Fibroblast of the aortic adventitia (primary cell): ENCODE results near the gene CHSY3. TPM values are rescaled to one million over a fixed set of nuclear protein-coding genes. Genes with fewer than 3 reads are reported as not detected.
A peak's percentile ranks its signal among the peaks of the same experiment; 100 is the strongest.

ENCODE experiments used
- DNase-seq: peaks from one replicate; pipeline ENCODE4 v3.0.0-alpha.2; 2010; ENCODE audit warnings: low read depth
- H3K4me3 ChIP-seq: 2 replicates; pipeline ENCODE4 v1.5.1; 2011; ENCODE audit warnings: low read depth, mild to moderate bottlenecking, control low read depth, low read length, moderate library complexity
- CTCF ChIP-seq: IDR thresholded peaks from 2 replicates; pipeline ENCODE4 v1.5.1; 2011; ENCODE audit warnings: mild to moderate bottlenecking, low read length, control low read depth, inconsistent platforms; ENCODE audit not compliant: insufficient read depth
- total RNA-seq: library from RNA; depleted of rRNA; stranded (reverse); fragments of >200 nt; gene quantifications from 2 replicates; pipeline ENCODE4 v1.2.3, GENCODE V29; 2012; ENCODE audit warnings: low replicate concordance

The CHSY3 gene
- total RNA-seq, 1 donor: 2.9 TPM

- DNase-seq: no peak
- H3K4me3 ChIP-seq: no peak overlapping the region
- TF ChIP-seq CTCF: no peak
These were observed 151.3 kb downstream of the CHSY3 start for GRCh38 chr5:130055572-130055971.

GRCh38 chr5:130061746-130062145 is 157.5 kb downstream of the CHSY3 start:
- TF ChIP-seq CTCF: no peak
- DNase-seq: no peak
- no peak overlapping the region for H3K4me3 ChIP-seq

- TF ChIP-seq CTCF: no peak
- no peak for DNase-seq
These were observed 159.3 kb downstream of the CHSY3 start for GRCh38 chr5:130063603-130064002.

GRCh38 chr5:130064484-130064883 is 160.2 kb downstream of the CHSY3 start:
- no peak for TF ChIP-seq CTCF
- DNase-seq: no peak
- H3K4me3 ChIP-seq: no peak overlapping the region

More at GRCh38 chr5:130063603-130064002, 159.3 kb downstream of the CHSY3 start:
- H3K4me3 ChIP-seq: no peak overlapping the region

GRCh38 chr5:130065617-130066016 is 161.4 kb downstream of the CHSY3 start:
- no peak for TF ChIP-seq CTCF
- no peak overlapping the region for H3K4me3 ChIP-seq

GRCh38 chr5:130066644-130067043 is 162.4 kb downstream of the CHSY3 start:
- TF ChIP-seq CTCF: no peak
- no peak overlapping the region for H3K4me3 ChIP-seq
- peak; percentile 61 for DNase-seq

More at GRCh38 chr5:130065617-130066016, 161.4 kb downstream of the CHSY3 start:
- no peak for DNase-seq

GRCh38 chr5:130067364-130067763 is 163.1 kb downstream of the CHSY3 start:
- TF ChIP-seq CTCF: no peak
- DNase-seq: no peak

More at GRCh38 chr5:130067364-130067763, 163.1 kb downstream of the CHSY3 start:
- no peak overlapping the region for H3K4me3 ChIP-seq
